GM12878 (cell line): ENCODE data around the gene GMPPA. TPM values are rescaled to one million over a fixed set of nuclear protein-coding genes. Genes with fewer than 3 reads are reported as not detected.

Source experiments
- ATAC-seq: fragments of 200-7000 bp; cut with Tn5 transposase; 3 replicates; pipeline ENCODE4 v1.9.1; 2020; ENCODE audit warnings: mild to moderate bottlenecking, moderate library complexity
- Bru-seq: library from RNA; stranded (reverse); fragments of 400-500 nt; gene quantifications from one replicate; lab custom pipeline; 2021; lab: Mats Ljungman, UMichigan
- BruChase-seq, 2 experiments: library from RNA; stranded (reverse); fragments of 400-500 nt; gene quantifications; one replicate each; lab custom pipeline; 2021; lab: Mats Ljungman, UMichigan
- BruUV-seq: library from RNA; stranded (reverse); fragments of 400-500 nt; replicated peaks from 2 replicates; lab custom pipeline; 2021; lab: Mats Ljungman, UMichigan
- CTCF ChIA-PET: fragments of 300-600 bp; sonication (Branson Sonifier 250); formaldehyde crosslinking; extraction: SDS; loops from one replicate; lab custom pipeline; 2021; ENCODE audit warnings: inconsistent platforms; lab: Yijun Ruan, JAX
- POLR2A ChIA-PET: fragments of 350-600 bp; formaldehyde crosslinking; extraction: SDS; loops from one replicate; lab custom pipeline; 2021; ENCODE audit warnings: inconsistent platforms; lab: Charles Lee
- RAD21 ChIA-PET: fragments of 300-600 bp; sonication (Branson Sonifier 250); formaldehyde crosslinking; loops from one replicate; lab custom pipeline; 2023; ENCODE audit warnings: antibody characterized with exemption; ENCODE audit not compliant: unreplicated experiment; lab: Charles Lee
- SMC1A ChIA-PET: fragments of 300-600 bp; sonication (Branson Sonifier 250); formaldehyde crosslinking; loops from one replicate; lab custom pipeline; 2023; ENCODE audit not compliant: unreplicated experiment, uncharacterized antibody; lab: Charles Lee
- DNase-seq: peaks from one replicate; pipeline ENCODE4 v3.0.0-alpha.2; 2011; ENCODE audit warnings: low read depth, low spot score
- FAIRE-seq: peaks from 3 replicates; lab custom pipeline; 2011; peaks lifted over from hg19 to GRCh38; lab: Jason Lieb, UNC
- H2AFZ ChIP-seq: 2 replicates; pipeline ENCODE4 v1.6.0; 2011; ENCODE audit warnings: low read depth, low read length, control low read depth; ENCODE audit not compliant: control insufficient read depth
- H3K27ac ChIP-seq: 2 replicates; pipeline ENCODE4 v1.5.1; 2011; ENCODE audit warnings: control low read depth; ENCODE audit not compliant: control insufficient read depth, insufficient read depth
- H3K27me3 ChIP-seq, 2 experiments: replicated peaks in 1 of 2; 2 replicates each; pipeline versions ENCODE4 v1.6.0 to v1.6.1; 2011; ENCODE audit warnings: low read length in 1 of 2; ENCODE audit not compliant: control insufficient read depth in 2 of 2, insufficient read depth in 2 of 2
- H3K36me3 ChIP-seq, 2 experiments: 2 replicates each; pipeline ENCODE4 v1.5.1; 2011; ENCODE audit warnings: low read length in 1 of 2; ENCODE audit not compliant: control insufficient read depth in 2 of 2, insufficient read depth in 2 of 2
- H3K4me1 ChIP-seq: 2 replicates; pipeline ENCODE4 v1.6.1; 2011; ENCODE audit warnings: mild to moderate bottlenecking, low read length, moderate library complexity, mixed read lengths; ENCODE audit not compliant: control insufficient read depth, insufficient read depth
- H3K4me2 ChIP-seq: 2 replicates; pipeline ENCODE4 v1.6.0; 2011; ENCODE audit warnings: control low read depth; ENCODE audit not compliant: control insufficient read depth, insufficient read depth
- H3K4me3 ChIP-seq: fragments of 200-600 bp; sonication (generic); 2 replicates; pipeline ENCODE4 v1.5.1; 2016
- H3K79me2 ChIP-seq: 2 replicates; pipeline ENCODE4 v1.6.0; 2011; ENCODE audit warnings: low read length; ENCODE audit not compliant: control insufficient read depth, insufficient read depth
- H3K9ac ChIP-seq: 2 replicates; pipeline ENCODE4 v1.8.0; 2011; ENCODE audit warnings: low read length, control low read depth, mixed read lengths; ENCODE audit not compliant: control insufficient read depth, insufficient read depth
- H3K9me3 ChIP-seq: replicated peaks from 3 replicates; pipeline ENCODE4 v1.5.1; 2011; ENCODE audit warnings: mild to moderate bottlenecking, low read length; ENCODE audit not compliant: control insufficient read depth, insufficient read depth
- H4K20me1 ChIP-seq: 2 replicates; pipeline ENCODE4 v1.6.0; 2011; ENCODE audit not compliant: control insufficient read depth, insufficient read depth
- ASH2L ChIP-seq: fragments of 300-600, 200-600 bp; sonication (generic); IDR thresholded peaks from 2 replicates; pipeline ENCODE4 v1.6.1; 2017; ENCODE audit warnings: low read depth, mild to moderate bottlenecking, borderline replicate concordance
- ESRRA ChIP-seq: IDR thresholded peaks from 2 replicates; pipeline ENCODE4 v1.6.1; 2012; ENCODE audit warnings: mild to moderate bottlenecking, low read length, improper control_type of control experiment
- FOXM1 ChIP-seq: IDR thresholded peaks from 2 replicates; pipeline ENCODE4 v1.6.1; 2012; ENCODE audit warnings: low read depth, mild to moderate bottlenecking, inconsistent platforms, low read length, moderate library complexity
- IRF3 ChIP-seq: fragments of 450-650 bp; IDR thresholded peaks from 2 replicates; pipeline ENCODE4 v1.6.1; 2014; ENCODE audit warnings: mild to moderate bottlenecking
- NBN ChIP-seq: fragments of 450-650 bp; IDR thresholded peaks from 2 replicates; pipeline ENCODE4 v1.6.1; 2016
- NRF1 ChIP-seq: conservative IDR thresholded peaks from 2 replicates; pipeline ENCODE4 v1.6.1; 2011; ENCODE audit warnings: mild to moderate bottlenecking, low read depth, low read length, improper control_type of control experiment
- POLR2A ChIP-seq: IDR thresholded peaks from 2 replicates; pipeline ENCODE4 v1.6.1; 2011; ENCODE audit warnings: low read depth, mild to moderate bottlenecking, low read length
- RAD51 ChIP-seq: fragments of 450-650 bp; IDR thresholded peaks from 2 replicates; pipeline ENCODE4 v1.6.1; 2016; ENCODE audit warnings: moderate library complexity, mild to moderate bottlenecking, inconsistent platforms
- SMAD5 ChIP-seq: IDR thresholded peaks from 2 replicates; pipeline ENCODE4 v1.6.1; 2016; ENCODE audit warnings: antibody characterized with exemption, low read depth
- STAT1 ChIP-seq: fragments of 450-650 bp; conservative IDR thresholded peaks from 2 replicates; pipeline ENCODE4 v1.6.1; 2014; ENCODE audit warnings: antibody characterized with exemption, mild to moderate bottlenecking
- TARDBP ChIP-seq: IDR thresholded peaks from 2 replicates; pipeline ENCODE4 v1.6.1; 2016; ENCODE audit warnings: borderline replicate concordance
- ZZZ3 ChIP-seq: IDR thresholded peaks from 2 replicates; pipeline ENCODE4 v1.6.1; 2011; ENCODE audit warnings: low read depth; ENCODE audit not compliant: control insufficient read depth, insufficient read length
- WGBS: methylation state at CpG from one replicate; pipeline ENCODE4 v1.1.6; 2016; ENCODE audit warnings: low lambda C conversion rate; ENCODE audit not compliant: insufficient replicate concordance, insufficient coverage; ENCODE audit errors: missing lambda C conversion rate; 5-methylcytosine and 5-hydroxymethylcytosine counted together
- in situ Hi-C: fragments of 300-500 bp; cut with MboI; formaldehyde crosslinking; loops from 9 replicates; pipeline ENCODE4 v1.14.3; 2018; ENCODE audit warnings: mixed read lengths
- intact Hi-C: fragments of 100-400 bp; cut with micrococcal nuclease; formaldehyde crosslinking; loops from one replicate; pipeline ENCODE4 v1.14.2; 2022; ENCODE audit not compliant: unreplicated experiment
- long read RNA-seq, 2 experiments: library from polyadenylated mRNA; unstranded; transcript quantifications; one replicate each; pipeline ENCODE4 v2.0.0, GENCODE V29; 2019 to 2020
- polyA minus RNA-seq, 3 experiments: library from RNA; depleted of rRNA, polyadenylated mRNA; stranded (reverse); fragments of >200 nt; gene quantifications; 2 replicates each; pipeline ENCODE4 v1.2.3, GENCODE V29; 2011
- polyA plus RNA-seq, 11 experiments: library from polyadenylated mRNA; depleted of rRNA in 4 of 11; unstranded in 6 of 11; stranded (reverse) in 5 of 11; fragments of >200 nt; fragmentation: Nextera tagmentation in 4 of 11; fragmentation: Illumina TruSeq in 1 of 11; extraction: Ambion mirVana in 4 of 11; extraction: Trizol in 1 of 11; gene quantifications; 1 replicate in 1 of 11; 2 replicates in 10 of 11; pipeline versions ENCODE4 v1.2.1 to v1.2.3, GENCODE V29; 2011 to 2016; ENCODE audit warnings: inconsistent platforms in 2 of 11, missing spikeins in 2 of 11, low read depth in 1 of 11
- total RNA-seq, 4 experiments: library from RNA; depleted of rRNA in 3 of 4; stranded (reverse); fragments of >200 nt in 3 of 4; fragmentation: Illumina TruSeq in 1 of 4; extraction: Trizol in 1 of 4; gene quantifications; 2 replicates each; pipeline versions ENCODE4 v1.2.1 to v1.2.3, GENCODE V29; 2013 to 2021
- TF ChIP-seq, protein P1 (sequence below): IDR thresholded peaks from 2 replicates; pipeline ENCODE4 v1.6.1; 2011; ENCODE audit warnings: low read depth, low read length, improper control_type of control experiment, borderline replicate concordance
- TF ChIP-seq, protein P2 (sequence below): fragments of 450-650 bp; conservative IDR thresholded peaks from 2 replicates; pipeline ENCODE4 v1.6.1; 2017; ENCODE audit warnings: mild to moderate bottlenecking, moderate library complexity

The GMPPA gene
- 20.1 and 20.9 TPM in 2 replicates for total RNA-seq (2013; cell fraction: nucleolus; rRNA removed)
- 44.6 and 45.9 TPM in 2 replicates for total RNA-seq (2014; rRNA removed)
- 23.4 and 24.4 TPM in 2 replicates for total RNA-seq (2014; rRNA removed; fragmentation: Illumina TruSeq; extraction: Trizol)
- 37.6 and 45.3 TPM in 2 replicates for total RNA-seq (2021)
- polyA plus RNA-seq (2011; ENCODE audit: low read depth): 51.7 TPM
- 31.1 and 53.6 TPM in 2 replicates for polyA plus RNA-seq (2011; rRNA removed)
- polyA plus RNA-seq (2011; cell fraction: cytosol; rRNA removed): 80.7 and 80.9 TPM in 2 replicates
- 106 and 110 TPM in 2 replicates for polyA plus RNA-seq (2011; cell fraction: nucleus; rRNA removed)
- 47.7 and 54.4 TPM in 2 replicates for polyA plus RNA-seq (2012)
- 35.6 and 38.9 TPM in 2 replicates for polyA plus RNA-seq (2014; fragmentation: Illumina TruSeq; extraction: Trizol)
- polyA plus RNA-seq (2014; fragmentation: Nextera tagmentation; extraction: Ambion mirVana): 10 to 100 TPM in 1 of 2 experiments, 1 to 10 TPM in 1; 1.9 to 10.2 TPM
- 49.9 and 54.5 TPM in 2 replicates for polyA plus RNA-seq (2014; rRNA removed)
- 10 to 100 TPM; 66.8 to 83.2 TPM for polyA plus RNA-seq (2016; fragmentation: Nextera tagmentation; extraction: Ambion mirVana)
- polyA minus RNA-seq (2011; rRNA and poly(A)+ RNA removed): 53.2 and 62.3 TPM in 2 replicates
- 16.4 and 26.6 TPM in 2 replicates for polyA minus RNA-seq (2011; cell fraction: cytosol; rRNA and poly(A)+ RNA removed)
- 18.9 and 24.5 TPM in 2 replicates for polyA minus RNA-seq (2011; cell fraction: nucleus; rRNA and poly(A)+ RNA removed)
- Bru-seq, nascent RNA: percentile 73 among the genes with signal in this experiment
- BruChase-seq, experiment 1, labeled RNA remaining after a 6-hour chase: percentile 76 among the genes with signal in this experiment
- percentile 74 among the genes with signal in this experiment for BruChase-seq, experiment 2, labeled RNA remaining after a 2-hour chase
- long read RNA-seq, experiment 1, transcript GMPPA-204 (13 exons, 1,501 nt): minor isoform, 6 of 49 reads
- long read RNA-seq, experiment 1, transcript GMPPA-201 (13 exons, 1,544 nt): major isoform, 29 of 49 reads
- long read RNA-seq, experiment 1, partial matches to known transcripts: 2 of 49 reads
- long read RNA-seq, experiment 1, other reads (novel, unspliced or antisense): 9 of 49 reads
- long read RNA-seq, experiment 2, transcript GMPPA-201 (13 exons, 1,544 nt): major isoform, 11 of 26 reads
- long read RNA-seq, experiment 2, transcript GMPPA-204 (13 exons, 1,501 nt): minor isoform, 8 of 26 reads
- long read RNA-seq, experiment 2, partial matches to known transcripts: 4 of 26 reads
- long read RNA-seq, experiment 2, other reads (novel, unspliced or antisense): 3 of 26 reads

DNA sequence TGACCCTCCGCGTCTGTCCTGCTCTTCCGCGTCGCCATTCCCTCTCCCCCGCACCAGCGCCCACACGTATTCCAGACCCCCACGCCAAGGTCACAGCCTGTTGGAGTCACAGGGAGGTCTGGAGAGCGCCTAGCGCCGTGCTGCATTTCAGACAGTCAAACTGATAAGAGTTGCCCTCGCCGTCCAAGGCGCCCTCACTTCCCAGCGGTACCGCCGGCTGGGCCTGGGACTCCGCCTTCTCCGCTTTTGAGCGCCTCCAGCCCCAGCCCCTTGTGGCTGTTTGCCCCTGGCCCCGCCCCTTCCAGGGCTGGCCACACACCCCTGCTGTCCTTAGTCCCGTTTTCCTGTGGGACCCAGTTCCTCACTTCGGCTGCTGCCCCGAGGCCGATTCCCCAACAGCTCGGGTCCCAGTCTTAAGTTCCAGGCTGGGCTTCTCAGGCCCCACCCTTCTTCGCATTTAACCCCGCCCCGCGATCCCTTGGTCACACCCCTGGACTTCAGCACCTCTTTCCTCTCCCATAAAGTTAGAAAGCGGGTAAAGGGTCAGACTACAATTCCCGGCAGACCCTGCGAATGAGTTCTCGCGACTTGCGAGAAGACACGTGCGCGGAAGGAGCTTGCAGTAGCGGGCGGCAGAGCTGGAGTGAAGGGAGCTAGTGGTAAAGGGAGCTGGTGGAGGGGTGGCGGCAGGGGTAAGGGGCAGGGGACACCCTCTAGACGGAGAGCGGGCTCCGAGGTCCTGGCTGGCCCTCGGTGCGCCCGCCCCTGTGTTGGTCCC is at the start of gene GMPPA:
Gene GMPPA (plus strand): TSS at position 612 of the 778 bp plus-strand sequence. CDS start 1,085 bp downstream, outside the sequence.
- peak; percentile 96 for DNase-seq
- H3K27ac ChIP-seq: peak within 1 kb of the TSS; percentile 79
- RAD21 ChIA-PET: interaction anchor here (0.7 to 3.6 kb wide), 12 partner anchors 11 to 220 kb away, joined by 3 to 21 read pairs (median 4); partner anchors contain the start of genes CHPF, DNAJB2, DNPEP and STK11IP
- BruUV-seq: no TSS peak
- peaks cover 5 to 15% of the 10 kb centered on the region in 2 experiments for H3K27me3 ChIP-seq
- peak; percentile 93 for ATAC-seq
- 1% methylated on average over 43 of the region's 49 CpGs for WGBS
- H4K20me1 ChIP-seq: no peaks in the 10 kb centered on the region
- CTCF ChIA-PET: interaction anchor here (0.8 to 11.4 kb wide), 13 partner anchors 10 to 191 kb away, joined by 3 to 224 read pairs (median 6); partner anchors contain the start of genes CHPF, STK11IP and TMEM198
- no peaks in the 10 kb centered on the region; the same call in 2 of the 3 replicates for H3K9me3 ChIP-seq
- H3K36me3 ChIP-seq: no peaks in the 10 kb centered on the region
- peak within 1 kb of the TSS; percentile 83 for H3K4me3 ChIP-seq
- H3K4me1 ChIP-seq: peaks cover 15% of the 10 kb centered on the region
- intact Hi-C loops: no loop called here
- SMC1A ChIA-PET: interaction anchor here (0.6 to 4.0 kb wide), 7 partner anchors 30 to 326 kb away, joined by 3 to 22 read pairs (median 3); partner anchors contain the start of gene STK11IP
- peak within 1 kb of the TSS; percentile 97 for H2AFZ ChIP-seq
- in situ Hi-C loops: no loop called here
- peak within 1 kb of the TSS; percentile 99 for H3K4me2 ChIP-seq
- peak within 1 kb of the TSS; percentile 88 for H3K9ac ChIP-seq
- FAIRE-seq: peak; percentile 98
- POLR2A ChIA-PET: interaction anchor here (0.6 to 2.1 kb wide), 5 partner anchors 46 to 688 kb away, joined by 3 to 15 read pairs (median 3); partner anchors contain the start of genes DNPEP and TMEM198
- peaks cover 11% of the 10 kb centered on the region for H3K79me2 ChIP-seq
- TF ChIP-seq ZZZ3 (no peak), RAD51 (peak; percentile 86), FOXM1 (no peak), SMAD5 (no peak; the same call in 1 of the 2 replicates), NRF1 (no peak), POLR2A (peak; percentile 92), STAT1 (no peak), IRF3 (no peak), NBN (0 out of 2 replicates have a peak, but pooled peaks have one; percentile 39), ESRRA (no peak), ASH2L (0 out of 2 replicates have a peak, but pooled peaks have one; percentile 33), TARDBP (no peak)
- TF ChIP-seq, protein P1, sequence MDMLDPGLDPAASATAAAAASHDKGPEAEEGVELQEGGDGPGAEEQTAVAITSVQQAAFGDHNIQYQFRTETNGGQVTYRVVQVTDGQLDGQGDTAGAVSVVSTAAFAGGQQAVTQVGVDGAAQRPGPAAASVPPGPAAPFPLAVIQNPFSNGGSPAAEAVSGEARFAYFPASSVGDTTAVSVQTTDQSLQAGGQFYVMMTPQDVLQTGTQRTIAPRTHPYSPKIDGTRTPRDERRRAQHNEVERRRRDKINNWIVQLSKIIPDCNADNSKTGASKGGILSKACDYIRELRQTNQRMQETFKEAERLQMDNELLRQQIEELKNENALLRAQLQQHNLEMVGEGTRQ: peak; percentile 78
- TF ChIP-seq, protein P2, sequence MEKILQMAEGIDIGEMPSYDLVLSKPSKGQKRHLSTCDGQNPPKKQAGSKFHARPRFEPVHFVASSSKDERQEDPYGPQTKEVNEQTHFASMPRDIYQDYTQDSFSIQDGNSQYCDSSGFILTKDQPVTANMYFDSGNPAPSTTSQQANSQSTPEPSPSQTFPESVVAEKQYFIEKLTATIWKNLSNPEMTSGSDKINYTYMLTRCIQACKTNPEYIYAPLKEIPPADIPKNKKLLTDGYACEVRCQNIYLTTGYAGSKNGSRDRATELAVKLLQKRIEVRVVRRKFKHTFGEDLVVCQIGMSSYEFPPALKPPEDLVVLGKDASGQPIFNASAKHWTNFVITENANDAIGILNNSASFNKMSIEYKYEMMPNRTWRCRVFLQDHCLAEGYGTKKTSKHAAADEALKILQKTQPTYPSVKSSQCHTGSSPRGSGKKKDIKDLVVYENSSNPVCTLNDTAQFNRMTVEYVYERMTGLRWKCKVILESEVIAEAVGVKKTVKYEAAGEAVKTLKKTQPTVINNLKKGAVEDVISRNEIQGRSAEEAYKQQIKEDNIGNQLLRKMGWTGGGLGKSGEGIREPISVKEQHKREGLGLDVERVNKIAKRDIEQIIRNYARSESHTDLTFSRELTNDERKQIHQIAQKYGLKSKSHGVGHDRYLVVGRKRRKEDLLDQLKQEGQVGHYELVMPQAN: no peak; the same call in 1 of the 2 replicates
